HG03558 (cell line): ENCODE results near the gene NAV2.
"Not testable (repeated sequence)": the region's sequence is repeated elsewhere in the genome, so short reads cannot be mapped to it uniquely, and the experiment has no call there.

Experiments
- ATAC-seq: cut with Tn5 transposase; IDR thresholded peaks from one replicate; pipeline ENCODE4 v1.9.1; 2021; ENCODE audit warnings: moderate number of reproducible peaks; ENCODE audit not compliant: unreplicated experiment; ENCODE audit errors: extremely low read depth

The NAV2 gene

DNA sequence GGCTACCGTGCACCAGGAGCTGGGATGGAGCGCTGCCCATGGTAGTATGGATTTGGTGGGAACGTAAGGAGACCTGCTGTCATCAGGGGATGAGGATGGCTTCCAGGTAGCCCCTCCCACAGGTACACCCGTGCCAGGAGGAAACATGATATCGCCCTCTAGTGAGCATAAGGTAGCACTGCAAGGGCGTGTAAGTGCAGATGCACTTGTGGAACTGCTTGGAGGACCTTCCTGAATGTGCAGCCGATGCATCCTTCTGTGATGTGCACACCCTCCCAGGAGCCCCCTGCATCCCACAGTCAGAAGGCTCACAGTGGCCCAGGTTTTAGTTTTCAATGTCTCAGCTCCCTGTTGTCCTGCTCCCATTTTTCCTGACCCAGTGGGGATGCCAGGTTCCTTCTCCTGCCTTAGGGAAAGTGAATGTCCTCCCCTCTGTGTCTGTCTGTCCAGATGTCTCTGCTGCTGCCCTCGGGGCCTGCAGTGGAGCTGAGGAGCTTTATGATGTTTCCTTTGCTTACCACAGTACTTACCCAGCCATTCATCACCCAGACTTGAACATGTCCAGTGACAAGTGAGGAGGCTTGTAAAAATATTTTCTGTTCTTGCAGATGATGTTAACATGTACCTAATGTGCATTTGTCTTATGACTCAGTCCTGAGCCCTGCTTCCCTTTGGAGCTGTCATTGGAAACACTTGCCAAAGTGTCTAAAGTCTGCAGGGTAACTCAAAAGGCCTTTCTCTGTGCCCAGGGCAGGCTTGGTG lies 398.5 kb downstream of the NAV2 start:
- peak; percentile 48 for ATAC-seq

DNA sequence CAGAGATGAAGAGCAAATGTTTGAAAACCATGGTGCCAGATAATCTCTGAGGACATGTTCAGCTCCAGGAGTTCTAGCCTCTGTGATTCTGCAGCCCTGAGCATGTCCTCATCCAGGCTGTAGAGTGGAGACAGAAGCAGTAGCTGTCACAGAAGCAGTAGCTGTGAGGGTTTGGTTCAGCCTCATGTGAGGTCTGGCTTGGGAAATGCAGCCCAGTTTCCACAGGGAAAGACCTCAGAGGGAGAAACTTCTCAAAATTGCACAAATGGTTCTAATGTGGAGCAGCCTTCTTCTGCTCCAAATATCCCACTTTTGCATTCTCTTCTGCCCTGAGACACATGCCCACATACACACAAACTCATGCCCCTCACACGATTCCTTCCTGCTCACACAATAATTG lies 399.2 kb downstream of the NAV2 start:
- no peak for ATAC-seq

GRCh38 chr11:20112291-20113148 lies 399.9 kb downstream of the NAV2 start:
- no peak for ATAC-seq

- no peak for ATAC-seq
These were observed 400.5 kb downstream of the NAV2 start for GRCh38 chr11:20113149-20113438.

DNA sequence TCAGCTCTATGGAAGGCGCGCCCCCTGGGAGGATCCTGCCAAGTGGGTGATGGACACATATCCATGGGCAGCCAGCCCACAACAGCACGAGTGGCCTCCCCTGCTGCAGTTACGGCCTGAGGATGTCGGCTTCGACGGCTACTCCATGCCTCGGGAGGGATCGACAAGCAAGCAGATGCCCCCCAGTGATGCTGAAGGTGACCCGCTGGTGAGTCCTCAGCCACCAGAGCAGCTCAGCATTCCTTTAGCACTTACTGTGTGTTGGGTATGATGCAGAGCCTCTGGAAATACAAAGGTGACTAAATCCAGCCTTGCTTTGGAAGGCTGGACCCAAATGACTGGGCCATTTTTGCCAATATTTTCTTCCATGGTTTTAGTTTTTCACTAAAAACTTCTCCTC lies 402.0 kb downstream of the NAV2 start:
- ATAC-seq = no peak

DNA sequence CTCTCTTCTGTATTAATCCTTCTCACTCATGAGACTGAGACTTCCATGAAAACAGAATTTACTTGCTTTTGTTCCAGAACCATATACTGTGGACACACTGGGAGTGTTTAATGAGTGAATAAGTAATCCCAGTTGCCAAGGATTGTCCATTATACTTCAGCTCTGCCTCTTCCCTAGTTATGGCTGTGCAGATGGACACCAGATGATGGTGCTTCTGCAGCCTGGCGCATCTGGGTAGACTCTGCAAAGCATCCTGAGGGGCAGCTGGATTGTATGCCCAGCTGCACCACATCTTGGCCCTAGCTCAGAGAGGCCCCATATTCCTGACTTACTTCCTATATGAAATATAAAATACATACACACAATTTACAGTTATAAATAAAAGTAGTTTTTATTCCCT lies 404.2 kb downstream of the NAV2 start:
- no peak for ATAC-seq

- ATAC-seq = no peak
These were observed 404.7 kb downstream of the NAV2 start for GRCh38 chr11:20117291-20117690.

DNA sequence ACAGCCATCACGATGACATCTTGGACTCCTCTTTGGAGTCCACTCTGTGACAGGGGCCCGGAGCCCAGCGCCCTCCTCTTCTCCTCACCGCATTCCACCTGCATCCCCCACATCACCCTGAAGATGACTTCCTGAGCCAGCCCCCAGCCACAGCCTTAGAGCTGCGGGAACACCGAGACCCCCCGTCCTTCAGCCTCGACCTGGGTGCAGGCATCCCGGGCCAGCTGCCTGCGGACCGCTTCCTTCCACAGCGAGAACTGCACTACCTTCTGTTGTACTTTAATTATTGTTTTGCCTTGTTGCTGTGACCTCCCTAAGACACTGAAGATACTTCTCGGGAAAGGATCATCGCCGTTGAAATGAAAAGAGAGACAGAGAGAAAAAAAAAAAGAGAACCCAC lies 405.6 kb downstream of the NAV2 start:
- ATAC-seq = no peak

GRCh38 chr11:20119315-20119714 lies 406.7 kb downstream of the NAV2 start:
- ATAC-seq = no peak

DNA sequence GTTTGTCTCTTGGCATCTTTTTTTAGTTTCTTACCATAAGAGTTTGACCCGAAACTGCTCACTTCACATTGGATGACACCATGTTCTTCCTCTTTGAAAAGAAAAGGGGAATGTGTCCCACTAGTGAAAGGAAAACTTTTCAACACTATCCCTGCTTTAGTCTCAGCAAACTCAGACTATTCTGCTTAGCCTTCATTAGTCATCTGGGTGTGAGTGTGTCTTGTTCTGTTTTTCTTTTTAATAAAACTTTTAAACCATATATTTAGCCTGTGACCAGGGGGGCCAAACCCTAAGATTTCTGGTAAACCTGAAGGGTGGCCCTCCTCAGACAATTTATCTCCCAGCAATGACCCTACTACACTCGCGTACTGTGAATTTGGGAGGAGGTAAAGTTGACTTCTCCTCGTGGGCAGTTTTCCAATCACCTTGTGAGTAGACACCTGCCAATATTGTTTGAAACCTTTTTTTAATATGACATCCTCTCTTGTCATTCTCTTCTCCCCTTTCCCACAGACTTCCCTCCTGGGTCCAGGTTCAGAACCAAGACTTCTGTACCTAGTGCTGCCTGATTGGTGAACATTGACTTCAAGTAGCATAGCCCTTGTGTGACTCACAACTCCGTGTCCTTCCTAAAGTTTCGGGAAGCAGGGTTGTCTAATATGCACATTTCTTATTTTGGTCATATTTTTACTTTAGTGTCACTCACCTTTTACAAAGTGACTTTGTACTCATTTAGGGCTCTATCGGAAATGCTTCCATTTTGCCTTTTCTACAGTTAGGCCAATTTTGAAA lies 407.7 kb downstream of the NAV2 start:
- ATAC-seq = no peak

DNA sequence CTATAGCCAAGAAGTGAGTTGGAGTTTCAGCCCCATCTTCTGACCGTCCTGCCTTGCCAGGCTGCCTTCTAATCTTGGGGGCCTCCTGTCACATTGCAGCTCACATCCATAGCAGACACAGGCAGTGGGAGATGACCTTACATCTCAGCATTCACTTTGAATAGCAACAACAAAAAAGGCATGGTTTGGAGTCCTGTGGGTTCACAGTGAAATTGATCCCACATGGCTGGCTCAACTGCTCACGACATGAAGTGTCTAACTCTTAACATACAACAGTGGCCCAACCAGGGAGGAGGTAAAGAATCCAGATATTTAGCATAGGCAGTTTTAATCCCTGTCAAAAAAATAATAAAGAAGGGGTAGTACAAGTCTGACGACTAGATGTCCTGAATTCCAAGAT lies 409.5 kb downstream of the NAV2 start:
- ATAC-seq = no peak

GRCh38 chr11:20125927-20126326 lies 413.3 kb downstream of the NAV2 start:
- no peak for ATAC-seq

DNA sequence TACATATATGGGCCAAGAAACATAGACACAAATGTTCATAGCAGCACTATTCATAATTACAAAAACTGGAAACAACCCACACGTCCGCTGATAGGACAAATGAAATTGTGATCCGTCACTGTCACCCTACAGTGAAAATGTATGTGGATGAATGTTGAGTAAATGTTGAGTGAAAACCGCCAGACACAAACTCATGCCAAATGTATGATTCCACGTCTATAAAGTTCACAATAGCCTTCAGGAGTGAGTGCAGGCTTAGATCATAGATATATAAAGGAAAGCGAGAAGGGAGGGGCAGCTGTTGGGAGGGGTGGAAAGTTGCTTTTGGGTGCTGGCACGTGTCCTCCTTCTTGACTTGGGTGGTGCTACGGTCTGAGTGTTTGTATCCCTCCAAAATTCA lies 414.1 kb downstream of the NAV2 start:
- no peak for ATAC-seq

- no peak for ATAC-seq
These were observed 415.3 kb downstream of the NAV2 start for GRCh38 chr11:20127671-20128527.

GRCh38 chr11:20128528-20128825 lies 415.8 kb downstream of the NAV2 start:
- ATAC-seq = not testable (repeated sequence)

- ATAC-seq = no peak
These were observed 417.0 kb downstream of the NAV2 start for GRCh38 chr11:20129665-20130064.

- no peak for ATAC-seq
These were observed 419.4 kb downstream of the NAV2 start for GRCh38 chr11:20131788-20132666.

DNA sequence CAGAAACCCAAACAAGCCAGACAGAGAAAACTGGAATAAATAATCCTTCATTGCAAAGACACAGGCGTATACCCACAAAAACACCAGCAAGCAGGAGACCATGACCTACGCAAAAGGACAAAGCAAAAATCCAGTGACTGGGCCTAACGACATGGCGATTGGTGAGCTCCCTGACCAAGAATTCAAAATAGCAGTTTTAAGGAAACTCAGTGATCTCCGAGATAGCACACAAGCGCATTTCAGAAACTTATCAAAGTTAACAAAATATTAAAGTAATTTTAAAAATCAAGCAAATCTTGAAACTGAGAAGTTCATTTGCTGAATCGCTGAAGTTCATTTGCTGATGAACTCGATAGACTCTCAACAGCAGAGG lies 420.0 kb downstream of the NAV2 start:
- no peak for ATAC-seq

DNA sequence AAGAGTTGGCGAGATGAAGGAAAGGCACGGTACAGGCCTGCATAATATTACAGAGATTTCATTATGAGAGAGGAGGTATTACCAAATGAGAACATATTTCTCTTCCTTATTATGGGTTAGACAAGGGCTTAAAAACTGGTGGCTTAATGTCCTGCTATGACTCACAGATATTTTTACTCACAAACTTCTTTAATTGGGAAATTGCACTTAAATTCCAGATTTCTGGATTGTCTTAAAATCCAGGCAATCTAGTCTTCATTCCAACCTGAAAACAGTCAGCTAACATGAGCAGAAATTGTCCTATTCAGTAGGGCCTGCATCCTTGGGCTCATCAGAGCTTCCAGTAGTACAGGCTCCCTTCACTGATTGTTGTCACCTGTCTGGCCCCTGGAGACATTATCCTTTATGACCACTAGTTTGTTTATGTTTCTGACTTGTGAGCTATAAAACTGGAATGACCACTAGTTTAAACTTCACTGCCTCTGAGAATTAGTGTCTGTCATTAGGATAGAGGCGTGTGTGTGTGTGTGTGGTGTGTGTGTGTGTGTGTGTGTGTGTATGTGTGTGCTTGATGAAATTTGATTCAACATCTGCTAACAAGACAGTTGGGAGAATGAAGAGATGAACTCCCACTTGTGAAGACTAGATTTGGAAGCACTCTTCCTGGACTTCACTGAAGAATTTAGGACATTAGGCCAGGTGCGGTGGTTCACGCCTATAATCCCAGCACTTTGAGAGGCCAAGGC lies 422.5 kb downstream of the NAV2 start:
- no peak for ATAC-seq
